ENCODE data around the gene ZNF620. TPM values are rescaled to one million over a fixed set of nuclear protein-coding genes. Genes with fewer than 3 reads are reported as not detected.
A peak's percentile ranks its signal among the peaks of the same experiment; 100 is the strongest.
"Not testable (repeated sequence)": the region's sequence is repeated elsewhere in the genome, so short reads cannot be mapped to it uniquely, and the experiment has no call there.

ZNF620 gene
- polyA plus RNA-seq, result 1 to 10 TPM; 1.3 to 1.7 (median 1.3) TPM

GRCh38 chr3:40505599-40506462, at the start of gene ZNF620:
ZNF620 (plus strand) TSS chr3:40506039; CDS start chr3:40506353, 314 bp downstream.
- 4 to 8% (median 6%) methylated on average over 44 of the region's 44 CpGs for WGBS, 3 donors
- H3K27ac ChIP-seq (ENCODE audit: low read depth, low read length), result no peak within 1 kb of the TSS

- 46 to 51% (median 51%) methylated on average over 29 of the region's 29 CpGs for WGBS, 3 donors
Observed at GRCh38 chr3:40456279-40456939, 49.4 kb upstream of the ZNF620 start.

GRCh38 chr3:40456940-40457823, 48.7 kb upstream of the ZNF620 start, which contains the start of gene RPL14:
RPL14 (plus strand) TSS chr3:40457339; CDS start chr3:40457472, 133 bp downstream.
- WGBS, 3 donors, result 0 to 1% (median 0%) methylated on average over 75 to 79 of the region's 79 CpGs
- H3K27ac ChIP-seq (ENCODE audit: low read depth, low read length), result no peak within 1 kb of the TSS

More at GRCh38 chr3:40456279-40456939, 49.4 kb upstream of the ZNF620 start:
- H3K27ac ChIP-seq (ENCODE audit: low read depth, low read length), result no peak overlapping the region

DNA sequence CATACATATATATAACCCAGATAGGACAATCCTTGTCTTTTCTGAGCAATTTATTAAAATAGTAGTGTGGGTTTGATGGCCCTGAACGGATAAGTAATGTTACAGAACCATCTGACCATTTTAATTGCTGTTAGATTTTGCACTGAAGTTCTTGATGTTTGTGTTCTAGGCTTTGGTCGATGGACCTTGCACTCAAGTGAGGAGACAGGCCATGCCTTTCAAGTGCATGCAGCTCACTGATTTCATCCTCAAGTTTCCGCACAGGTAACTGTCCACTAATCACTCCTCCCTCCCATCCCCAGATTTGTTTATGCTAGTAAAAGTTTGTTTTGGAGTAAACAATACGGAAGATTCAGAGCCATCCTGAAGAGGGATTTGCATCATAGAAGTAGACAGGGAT, 47.4 kb upstream of the ZNF620 start:
- 82 to 92% (median 89%) methylated on average over 4 of the region's 4 CpGs for WGBS, 3 donors
- H3K27ac ChIP-seq (ENCODE audit: low read depth, low read length), result no peak overlapping the region

GRCh38 chr3:40460481-40460880, 45.4 kb upstream of the ZNF620 start:
- 80 to 86% (median 83%) methylated on average over 6 of the region's 6 CpGs for WGBS, 3 donors
- not testable (repeated sequence) for H3K27ac ChIP-seq (ENCODE audit: low read depth, low read length)

- WGBS, 3 donors, result 56 to 84% (median 61%) methylated on average over 3 of the region's 3 CpGs
- H3K27ac ChIP-seq (ENCODE audit: low read depth, low read length), result no peak overlapping the region
Observed at GRCh38 chr3:40461161-40461560, 44.7 kb upstream of the ZNF620 start.

- WGBS, 3 donors, result 94 to 97% (median 96%) methylated on average over 7 of the region's 7 CpGs
- not testable (repeated sequence) for H3K27ac ChIP-seq (ENCODE audit: low read depth, low read length)
Observed at GRCh38 chr3:40462838-40463237, 43.0 kb upstream of the ZNF620 start.

DNA sequence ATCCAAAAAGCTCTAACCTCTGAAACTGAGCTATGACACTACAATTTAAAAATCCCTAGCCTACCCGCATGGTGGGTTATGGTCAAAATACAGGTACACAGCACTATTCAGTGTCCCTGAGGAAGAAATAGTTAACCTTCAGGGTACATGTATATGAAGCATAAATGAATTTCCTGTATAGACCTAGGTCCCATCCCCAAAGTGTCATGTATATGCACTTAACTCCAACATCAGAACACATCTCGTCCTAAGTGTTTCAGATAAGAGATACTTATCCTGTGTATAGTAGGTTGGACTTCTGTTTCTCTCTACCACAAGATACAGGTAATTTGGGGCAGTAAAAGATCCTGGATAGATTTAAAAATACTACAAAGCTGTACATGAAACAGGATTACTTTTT, 42.3 kb upstream of the ZNF620 start:
- H3K27ac ChIP-seq (ENCODE audit: low read depth, low read length), result no peak overlapping the region
- WGBS, 3 donors, result 90 to 96% (median 90%) methylated on average over 2 of the region's 2 CpGs

GRCh38 chr3:40464339-40465110, 41.3 kb upstream of the ZNF620 start:
- 53 to 71% (median 60%) methylated on average over 9 of the region's 9 CpGs for WGBS, 3 donors
- no peak overlapping the region for H3K27ac ChIP-seq (ENCODE audit: low read depth, low read length)

- WGBS, 3 donors, result 80 to 81% (median 81%) methylated on average over 4 of the region's 4 CpGs
Observed at GRCh38 chr3:40465111-40465407, 40.8 kb upstream of the ZNF620 start.

DNA sequence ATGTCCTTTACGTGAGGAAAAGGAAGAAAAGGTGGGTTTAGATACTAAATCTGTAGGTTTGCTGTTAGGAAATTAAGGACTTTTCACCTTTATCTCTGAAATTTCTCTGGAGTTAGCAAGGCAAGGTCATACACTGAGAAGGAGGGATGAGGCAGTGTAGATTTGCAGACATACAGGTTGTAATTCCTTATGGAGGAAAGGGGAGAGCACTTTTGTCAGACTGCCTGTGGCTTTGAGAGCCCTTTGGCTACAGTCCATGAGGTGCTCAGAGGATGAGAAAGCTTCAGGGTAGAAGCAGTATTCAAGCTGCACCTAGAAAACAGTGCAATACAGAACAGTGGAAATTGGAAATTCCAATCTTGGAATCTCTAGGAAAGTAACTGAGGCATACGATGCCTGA, 40.4 kb upstream of the ZNF620 start:
- no peak overlapping the region for H3K27ac ChIP-seq (ENCODE audit: low read depth, low read length)
- WGBS, 3 donors, result 82 to 94% (median 83%) methylated on average over 2 of the region's 2 CpGs

More at GRCh38 chr3:40465111-40465407, 40.8 kb upstream of the ZNF620 start:
- H3K27ac ChIP-seq (ENCODE audit: low read depth, low read length), result no peak overlapping the region

GRCh38 chr3:40468018-40468417, 37.8 kb upstream of the ZNF620 start:
- no peak overlapping the region for H3K27ac ChIP-seq (ENCODE audit: low read depth, low read length)
- WGBS, 3 donors, result 51 to 90% (median 89%) methylated on average over 4 of the region's 4 CpGs

DNA sequence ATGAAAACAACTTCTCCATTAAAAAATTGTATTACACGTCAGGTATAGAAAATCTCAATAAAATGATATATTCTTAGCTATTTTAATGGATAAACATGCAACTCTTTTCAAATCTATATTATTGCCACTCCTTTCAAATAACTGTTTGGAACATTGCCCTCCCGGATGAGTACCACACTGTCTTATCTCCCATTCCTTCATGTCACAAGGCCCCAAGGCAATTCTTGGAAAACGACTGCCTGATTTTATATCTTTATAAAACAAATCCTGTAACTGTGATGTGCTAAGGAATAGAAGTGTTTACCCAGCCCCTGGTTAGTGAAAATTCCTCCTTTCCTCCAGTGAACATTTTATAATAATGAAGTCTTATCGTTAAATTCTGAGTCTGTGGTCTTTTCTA, 35.1 kb upstream of the ZNF620 start:
- WGBS, 3 donors, result 79 to 90% (median 87%) methylated on average over 4 of the region's 4 CpGs
- no peak overlapping the region for H3K27ac ChIP-seq (ENCODE audit: low read depth, low read length)

DNA sequence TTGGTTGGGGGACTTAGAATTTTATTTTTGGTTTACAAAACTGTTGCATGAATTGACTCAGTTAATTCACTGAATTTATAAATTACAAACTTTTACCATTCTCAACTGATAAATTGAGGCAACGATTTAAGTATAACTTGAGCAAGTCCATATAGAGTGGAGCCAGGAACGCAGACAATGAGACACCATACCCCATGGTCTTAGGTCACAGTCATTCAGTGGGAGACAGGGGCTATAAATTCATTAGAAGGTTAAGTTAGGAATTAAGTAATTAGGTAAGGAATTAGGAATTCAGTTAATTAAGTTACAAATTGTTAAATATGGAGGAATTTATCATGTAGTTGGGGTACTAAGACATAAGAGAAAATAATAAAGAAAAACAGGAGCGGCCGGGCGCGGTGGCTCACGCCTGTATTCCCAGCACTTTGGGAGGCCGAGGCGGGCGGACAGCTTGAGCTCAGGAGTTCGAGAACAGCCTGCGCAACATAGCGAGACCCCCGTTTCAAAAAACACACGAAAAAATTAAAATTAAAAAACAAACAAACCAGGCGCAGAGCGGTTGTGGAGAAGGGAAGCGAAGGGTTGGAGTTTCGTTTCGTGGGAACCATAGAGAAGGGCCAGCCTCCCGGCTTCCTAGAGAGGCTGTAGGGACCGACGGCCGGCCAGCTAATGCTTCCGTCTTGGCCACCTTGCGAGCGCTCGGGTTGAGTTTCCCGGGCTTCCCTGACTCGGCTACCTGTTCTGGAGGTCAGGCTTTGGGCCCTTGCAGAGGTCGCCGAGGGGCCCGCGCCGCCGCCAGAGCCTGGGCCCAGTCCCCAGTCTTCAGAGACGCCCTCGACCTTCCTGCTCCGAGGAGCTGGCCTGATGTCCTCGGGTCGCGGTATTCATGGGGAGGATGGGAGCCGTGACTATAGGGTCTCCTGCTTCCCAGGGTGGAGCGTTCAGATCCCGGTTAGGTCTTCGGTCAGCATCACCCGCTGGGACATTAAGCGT, 29.1 kb upstream of the ZNF620 start, which contains the start of gene ZNF619:
Gene ZNF619, plus strand, starts transcription at position 645 of the 993 bp plus-strand sequence. CDS start 858 bp downstream, outside the sequence.
- WGBS, 3 donors, result 6 to 9% (median 6%) methylated on average over 48 of the region's 48 CpGs
- peak within 1 kb of the TSS; percentile 61 for H3K27ac ChIP-seq (ENCODE audit: low read depth, low read length)

GRCh38 chr3:40477666-40478065, 28.2 kb upstream of the ZNF620 start:
- no peak overlapping the region for H3K27ac ChIP-seq (ENCODE audit: low read depth, low read length)

GRCh38 chr3:40487172-40487571, 18.7 kb upstream of the ZNF620 start:
- 97 to 98% (median 97%) methylated on average over 3 of the region's 3 CpGs for WGBS, 3 donors
- no peak overlapping the region for H3K27ac ChIP-seq (ENCODE audit: low read depth, low read length)

More at GRCh38 chr3:40477666-40478065, 28.2 kb upstream of the ZNF620 start:
- 41 to 46% (median 46%) methylated on average over 4 of the region's 4 CpGs for WGBS, 3 donors

GRCh38 chr3:40490916-40491315, 14.9 kb upstream of the ZNF620 start:
- WGBS, 3 donors, result 90 to 95% (median 91%) methylated on average over 5 of the region's 5 CpGs
- no peak overlapping the region for H3K27ac ChIP-seq (ENCODE audit: low read depth, low read length)

Data from adipose tissue (tissue), 3 donors.